ENCODE data around the gene ESYT3.

DNA sequence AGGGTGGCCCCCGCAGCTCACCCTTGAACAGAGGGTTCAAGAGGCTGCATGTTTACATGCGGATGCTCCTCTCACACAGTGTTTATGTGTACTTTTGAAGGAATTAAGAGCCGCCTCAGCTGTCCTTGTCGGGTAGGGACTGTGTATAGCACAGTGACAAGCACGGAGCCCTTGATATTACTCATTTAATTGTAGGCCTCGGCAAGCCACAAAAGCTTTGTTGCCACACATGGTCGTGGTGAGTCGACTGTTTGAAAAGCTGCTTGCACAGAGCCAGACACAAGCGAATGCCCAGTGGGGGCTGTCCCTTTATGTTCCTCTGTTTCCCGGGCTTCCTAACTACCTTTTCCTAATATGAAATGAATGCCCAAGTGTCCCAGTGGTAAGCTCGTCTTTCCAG, 4.5 kb downstream of the ESYT3 start:
- TF ChIP-seq ZNF785 (tag by site-specific recombination; IDR thresholded peaks at IDR 0.05), result no peak
- no peak for TF ChIP-seq YY1 (tag by site-specific recombination; IDR thresholded peaks at IDR 0.05)
- TF ChIP-seq, protein P1, sequence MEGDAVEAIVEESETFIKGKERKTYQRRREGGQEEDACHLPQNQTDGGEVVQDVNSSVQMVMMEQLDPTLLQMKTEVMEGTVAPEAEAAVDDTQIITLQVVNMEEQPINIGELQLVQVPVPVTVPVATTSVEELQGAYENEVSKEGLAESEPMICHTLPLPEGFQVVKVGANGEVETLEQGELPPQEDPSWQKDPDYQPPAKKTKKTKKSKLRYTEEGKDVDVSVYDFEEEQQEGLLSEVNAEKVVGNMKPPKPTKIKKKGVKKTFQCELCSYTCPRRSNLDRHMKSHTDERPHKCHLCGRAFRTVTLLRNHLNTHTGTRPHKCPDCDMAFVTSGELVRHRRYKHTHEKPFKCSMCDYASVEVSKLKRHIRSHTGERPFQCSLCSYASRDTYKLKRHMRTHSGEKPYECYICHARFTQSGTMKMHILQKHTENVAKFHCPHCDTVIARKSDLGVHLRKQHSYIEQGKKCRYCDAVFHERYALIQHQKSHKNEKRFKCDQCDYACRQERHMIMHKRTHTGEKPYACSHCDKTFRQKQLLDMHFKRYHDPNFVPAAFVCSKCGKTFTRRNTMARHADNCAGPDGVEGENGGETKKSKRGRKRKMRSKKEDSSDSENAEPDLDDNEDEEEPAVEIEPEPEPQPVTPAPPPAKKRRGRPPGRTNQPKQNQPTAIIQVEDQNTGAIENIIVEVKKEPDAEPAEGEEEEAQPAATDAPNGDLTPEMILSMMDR (tag by site-specific recombination; IDR thresholded peaks at IDR 0.05), result no peak
- TF ChIP-seq REPIN1 (tag by site-specific recombination; IDR thresholded peaks at IDR 0.05; ENCODE audit: low read depth), result no peak
- no peak for TF ChIP-seq SALL2 (tag by site-specific recombination; IDR thresholded peaks at IDR 0.05; ENCODE audit: borderline replicate concordance)
- TF ChIP-seq, protein P2, sequence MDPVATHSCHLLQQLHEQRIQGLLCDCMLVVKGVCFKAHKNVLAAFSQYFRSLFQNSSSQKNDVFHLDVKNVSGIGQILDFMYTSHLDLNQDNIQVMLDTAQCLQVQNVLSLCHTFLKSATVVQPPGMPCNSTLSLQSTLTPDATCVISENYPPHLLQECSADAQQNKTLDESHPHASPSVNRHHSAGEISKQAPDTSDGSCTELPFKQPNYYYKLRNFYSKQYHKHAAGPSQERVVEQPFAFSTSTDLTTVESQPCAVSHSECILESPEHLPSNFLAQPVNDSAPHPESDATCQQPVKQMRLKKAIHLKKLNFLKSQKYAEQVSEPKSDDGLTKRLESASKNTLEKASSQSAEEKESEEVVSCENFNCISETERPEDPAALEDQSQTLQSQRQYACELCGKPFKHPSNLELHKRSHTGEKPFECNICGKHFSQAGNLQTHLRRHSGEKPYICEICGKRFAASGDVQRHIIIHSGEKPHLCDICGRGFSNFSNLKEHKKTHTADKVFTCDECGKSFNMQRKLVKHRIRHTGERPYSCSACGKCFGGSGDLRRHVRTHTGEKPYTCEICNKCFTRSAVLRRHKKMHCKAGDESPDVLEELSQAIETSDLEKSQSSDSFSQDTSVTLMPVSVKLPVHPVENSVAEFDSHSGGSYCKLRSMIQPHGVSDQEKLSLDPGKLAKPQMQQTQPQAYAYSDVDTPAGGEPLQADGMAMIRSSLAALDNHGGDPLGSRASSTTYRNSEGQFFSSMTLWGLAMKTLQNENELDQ (tag by site-specific recombination; IDR thresholded peaks at IDR 0.05; ENCODE audit: low read depth), result no peak
- TF ChIP-seq, protein P3, sequence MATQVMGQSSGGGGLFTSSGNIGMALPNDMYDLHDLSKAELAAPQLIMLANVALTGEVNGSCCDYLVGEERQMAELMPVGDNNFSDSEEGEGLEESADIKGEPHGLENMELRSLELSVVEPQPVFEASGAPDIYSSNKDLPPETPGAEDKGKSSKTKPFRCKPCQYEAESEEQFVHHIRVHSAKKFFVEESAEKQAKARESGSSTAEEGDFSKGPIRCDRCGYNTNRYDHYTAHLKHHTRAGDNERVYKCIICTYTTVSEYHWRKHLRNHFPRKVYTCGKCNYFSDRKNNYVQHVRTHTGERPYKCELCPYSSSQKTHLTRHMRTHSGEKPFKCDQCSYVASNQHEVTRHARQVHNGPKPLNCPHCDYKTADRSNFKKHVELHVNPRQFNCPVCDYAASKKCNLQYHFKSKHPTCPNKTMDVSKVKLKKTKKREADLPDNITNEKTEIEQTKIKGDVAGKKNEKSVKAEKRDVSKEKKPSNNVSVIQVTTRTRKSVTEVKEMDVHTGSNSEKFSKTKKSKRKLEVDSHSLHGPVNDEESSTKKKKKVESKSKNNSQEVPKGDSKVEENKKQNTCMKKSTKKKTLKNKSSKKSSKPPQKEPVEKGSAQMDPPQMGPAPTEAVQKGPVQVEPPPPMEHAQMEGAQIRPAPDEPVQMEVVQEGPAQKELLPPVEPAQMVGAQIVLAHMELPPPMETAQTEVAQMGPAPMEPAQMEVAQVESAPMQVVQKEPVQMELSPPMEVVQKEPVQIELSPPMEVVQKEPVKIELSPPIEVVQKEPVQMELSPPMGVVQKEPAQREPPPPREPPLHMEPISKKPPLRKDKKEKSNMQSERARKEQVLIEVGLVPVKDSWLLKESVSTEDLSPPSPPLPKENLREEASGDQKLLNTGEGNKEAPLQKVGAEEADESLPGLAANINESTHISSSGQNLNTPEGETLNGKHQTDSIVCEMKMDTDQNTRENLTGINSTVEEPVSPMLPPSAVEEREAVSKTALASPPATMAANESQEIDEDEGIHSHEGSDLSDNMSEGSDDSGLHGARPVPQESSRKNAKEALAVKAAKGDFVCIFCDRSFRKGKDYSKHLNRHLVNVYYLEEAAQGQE (tag by site-specific recombination; IDR thresholded peaks at IDR 0.05), result no peak
- TF ChIP-seq, protein P4, sequence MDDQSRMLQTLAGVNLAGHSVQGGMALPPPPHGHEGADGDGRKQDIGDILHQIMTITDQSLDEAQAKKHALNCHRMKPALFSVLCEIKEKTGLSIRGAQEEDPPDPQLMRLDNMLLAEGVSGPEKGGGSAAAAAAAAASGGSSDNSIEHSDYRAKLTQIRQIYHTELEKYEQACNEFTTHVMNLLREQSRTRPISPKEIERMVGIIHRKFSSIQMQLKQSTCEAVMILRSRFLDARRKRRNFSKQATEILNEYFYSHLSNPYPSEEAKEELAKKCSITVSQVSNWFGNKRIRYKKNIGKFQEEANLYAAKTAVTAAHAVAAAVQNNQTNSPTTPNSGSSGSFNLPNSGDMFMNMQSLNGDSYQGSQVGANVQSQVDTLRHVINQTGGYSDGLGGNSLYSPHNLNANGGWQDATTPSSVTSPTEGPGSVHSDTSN (CRISPR knock-in tag; IDR thresholded peaks at IDR 0.05), result no peak
- TF ChIP-seq, protein P5, sequence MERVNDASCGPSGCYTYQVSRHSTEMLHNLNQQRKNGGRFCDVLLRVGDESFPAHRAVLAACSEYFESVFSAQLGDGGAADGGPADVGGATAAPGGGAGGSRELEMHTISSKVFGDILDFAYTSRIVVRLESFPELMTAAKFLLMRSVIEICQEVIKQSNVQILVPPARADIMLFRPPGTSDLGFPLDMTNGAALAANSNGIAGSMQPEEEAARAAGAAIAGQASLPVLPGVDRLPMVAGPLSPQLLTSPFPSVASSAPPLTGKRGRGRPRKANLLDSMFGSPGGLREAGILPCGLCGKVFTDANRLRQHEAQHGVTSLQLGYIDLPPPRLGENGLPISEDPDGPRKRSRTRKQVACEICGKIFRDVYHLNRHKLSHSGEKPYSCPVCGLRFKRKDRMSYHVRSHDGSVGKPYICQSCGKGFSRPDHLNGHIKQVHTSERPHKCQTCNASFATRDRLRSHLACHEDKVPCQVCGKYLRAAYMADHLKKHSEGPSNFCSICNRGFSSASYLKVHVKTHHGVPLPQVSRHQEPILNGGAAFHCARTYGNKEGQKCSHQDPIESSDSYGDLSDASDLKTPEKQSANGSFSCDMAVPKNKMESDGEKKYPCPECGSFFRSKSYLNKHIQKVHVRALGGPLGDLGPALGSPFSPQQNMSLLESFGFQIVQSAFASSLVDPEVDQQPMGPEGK (tag by site-specific recombination; IDR thresholded peaks at IDR 0.05), result no peak
- no peak for TF ChIP-seq ZNF707 (tag by site-specific recombination; IDR thresholded peaks at IDR 0.05)
- TF ChIP-seq ZEB2 (tag by site-specific recombination; IDR thresholded peaks at IDR 0.05), result no peak
- no peak for TF ChIP-seq KLF16 (tag by site-specific recombination; IDR thresholded peaks at IDR 0.05)
